GM19372 (cell line): Measurements from ENCODE around the gene CCDC24.
A peak's percentile ranks its signal among the peaks of the same experiment; 100 is the strongest.

Source experiments
- ATAC-seq: cut with Tn5 transposase; IDR thresholded peaks from one replicate; pipeline ENCODE4 v1.9.1; 2021; ENCODE audit warnings: mild to moderate bottlenecking, low read depth, moderate library complexity; ENCODE audit not compliant: unreplicated experiment

The CCDC24 gene

GRCh38 chr1:44021156-44021555, 29.8 kb downstream of the CCDC24 start:
- no peak for ATAC-seq

- no peak for ATAC-seq
Measured at GRCh38 chr1:44021581-44022321, 30.4 kb downstream of the CCDC24 start.

GRCh38 chr1:44024031-44024902, 32.9 kb downstream of the CCDC24 start:
- no peak for ATAC-seq

- no peak for ATAC-seq
Measured at GRCh38 chr1:44024903-44025525, 33.6 kb downstream of the CCDC24 start.

GRCh38 chr1:44025816-44026215, 34.4 kb downstream of the CCDC24 start:
- no peak for ATAC-seq

GRCh38 chr1:44027320-44027719, 35.9 kb downstream of the CCDC24 start:
- no peak for ATAC-seq

- ATAC-seq, result peak; percentile 18
Measured at GRCh38 chr1:44029260-44029910, 38.0 kb downstream of the CCDC24 start.

- ATAC-seq, result peak; percentile 81
Measured at GRCh38 chr1:44029911-44030604, 38.7 kb downstream of the CCDC24 start.

- peak; percentile 21 for ATAC-seq
Measured at GRCh38 chr1:44030605-44031251, 39.3 kb downstream of the CCDC24 start.

- ATAC-seq, result no peak
Measured at GRCh38 chr1:44031252-44032169, 40.1 kb downstream of the CCDC24 start, which contains the start of gene SLC6A9. SLC6A9 (minus strand) TSS chr1:44031462; CDS start chr1:44024277, 7,185 bp downstream.

GRCh38 chr1:44032170-44032790, 40.9 kb downstream of the CCDC24 start:
- no peak for ATAC-seq

- no peak for ATAC-seq
Measured at GRCh38 chr1:44033041-44033575, 41.7 kb downstream of the CCDC24 start.

GRCh38 chr1:44033756-44034155, 42.4 kb downstream of the CCDC24 start:
- ATAC-seq, result no peak

GRCh38 chr1:44034423-44034822, 43.0 kb downstream of the CCDC24 start:
- ATAC-seq, result no peak

GRCh38 chr1:44034976-44035716, 43.7 kb downstream of the CCDC24 start:
- ATAC-seq, result no peak

GRCh38 chr1:44035726-44036408, 44.5 kb downstream of the CCDC24 start:
- no peak for ATAC-seq
